HG02642 (cell line): ENCODE results near the gene TGIF2LY.
"Not testable (repeated sequence)": the region's sequence is repeated elsewhere in the genome, so short reads cannot be mapped to it uniquely, and the experiment has no call there.

Experiments used
- ATAC-seq: cut with Tn5 transposase; IDR thresholded peaks from one replicate; pipeline ENCODE4 v1.9.1; 2021; ENCODE audit warnings: mild to moderate bottlenecking; ENCODE audit not compliant: unreplicated experiment, poor library complexity

Gene TGIF2LY

GRCh38 chrY:3578767-3579166, at the start of gene TGIF2LY:
Gene TGIF2LY (plus strand): TSS chrY:3579067. CDS start chrY:3579245, 178 bp downstream.
- not testable (repeated sequence) for ATAC-seq
